ENCODE measurements around the gene FBXO38. TPM values are rescaled to one million over a fixed set of nuclear protein-coding genes. Genes with fewer than 3 reads are reported as not detected.

Gene FBXO38
- total RNA-seq, 1 experiment from 2014 or later: 21.4 TPM

DNA sequence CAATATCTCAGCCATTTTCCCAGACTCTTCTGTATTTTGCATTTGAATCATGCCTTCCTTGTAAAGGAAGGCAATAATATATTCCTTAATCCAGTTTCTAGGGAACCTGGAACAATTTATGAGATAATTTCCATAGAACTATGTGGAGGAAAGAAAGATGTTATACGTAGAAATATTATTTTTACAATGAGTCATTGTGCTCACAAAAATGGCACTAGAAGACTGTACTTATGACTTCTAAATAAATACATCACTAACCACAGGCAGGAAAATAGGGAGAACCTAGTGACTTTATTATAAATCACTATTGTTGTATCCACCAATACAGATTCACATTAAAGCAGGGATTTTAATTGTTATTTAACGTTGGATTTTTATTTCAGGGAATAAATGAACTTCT, 87.6 kb downstream of the FBXO38 start:
- no peak for DNase-seq (ENCODE audit: low spot score)

DNA sequence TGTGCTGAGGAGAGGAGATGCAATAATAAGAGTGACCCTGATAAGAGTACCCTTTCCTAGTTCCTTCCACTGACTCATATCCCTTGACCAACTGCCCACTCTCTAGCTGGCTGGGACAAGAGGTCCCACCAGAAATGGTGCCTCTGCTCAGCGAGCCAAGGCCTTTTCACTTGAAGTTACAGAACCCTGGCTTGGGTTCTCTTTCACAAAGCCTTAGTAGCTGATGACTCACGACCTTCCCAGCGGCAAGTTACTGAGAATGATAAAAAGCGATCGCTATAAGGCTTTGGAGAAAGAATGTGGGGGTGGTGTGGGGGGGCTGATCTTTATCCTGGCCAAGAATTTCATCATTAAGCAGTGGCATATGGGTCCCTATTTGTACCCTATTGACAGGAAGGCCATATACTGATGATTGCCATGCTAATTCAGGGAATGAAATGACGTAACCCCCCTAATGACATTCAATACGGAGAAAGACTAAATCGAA, 90.3 kb downstream of the FBXO38 start:
- DNase-seq (ENCODE audit: low spot score): no peak

DNA sequence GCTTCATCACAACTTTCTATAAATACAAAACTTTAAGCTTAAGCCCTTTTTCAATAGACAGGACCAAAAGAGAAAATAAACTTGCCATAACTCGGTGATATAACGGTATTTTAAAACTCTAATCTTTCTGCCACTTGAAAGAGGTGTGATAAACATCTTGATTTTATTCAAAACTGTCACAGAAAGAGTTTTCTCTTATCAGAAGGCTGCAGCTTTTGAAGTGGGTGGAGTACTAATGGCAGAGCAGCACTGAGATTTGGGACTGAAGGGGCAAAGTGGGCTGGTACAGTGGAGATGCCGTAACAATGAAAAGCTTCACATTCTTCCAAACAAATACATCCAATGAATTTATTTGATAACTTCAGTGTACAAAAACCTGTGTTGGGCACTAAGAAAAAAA, 92.5 kb downstream of the FBXO38 start:
- no peak for DNase-seq (ENCODE audit: low spot score)

DNA sequence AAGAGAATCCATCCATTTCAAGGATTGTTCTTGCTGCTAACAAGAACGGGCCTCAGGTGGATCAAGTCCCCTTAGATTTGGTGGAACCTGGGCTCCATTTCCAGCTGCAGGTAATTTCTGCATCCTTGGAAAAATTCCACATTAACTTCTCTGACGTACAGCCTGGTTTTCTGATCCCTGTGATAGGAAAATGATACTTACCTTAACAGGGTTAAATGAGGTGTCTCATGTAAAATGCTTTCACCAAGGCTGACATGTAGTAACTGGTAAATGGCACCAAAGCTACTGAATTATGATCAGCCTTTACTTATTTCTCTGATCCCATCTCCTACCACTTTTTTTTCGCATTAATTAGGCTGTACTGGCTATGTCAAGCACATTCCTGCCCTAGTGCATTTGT, 93.7 kb downstream of the FBXO38 start:
- DNase-seq (ENCODE audit: low spot score): no peak

DNA sequence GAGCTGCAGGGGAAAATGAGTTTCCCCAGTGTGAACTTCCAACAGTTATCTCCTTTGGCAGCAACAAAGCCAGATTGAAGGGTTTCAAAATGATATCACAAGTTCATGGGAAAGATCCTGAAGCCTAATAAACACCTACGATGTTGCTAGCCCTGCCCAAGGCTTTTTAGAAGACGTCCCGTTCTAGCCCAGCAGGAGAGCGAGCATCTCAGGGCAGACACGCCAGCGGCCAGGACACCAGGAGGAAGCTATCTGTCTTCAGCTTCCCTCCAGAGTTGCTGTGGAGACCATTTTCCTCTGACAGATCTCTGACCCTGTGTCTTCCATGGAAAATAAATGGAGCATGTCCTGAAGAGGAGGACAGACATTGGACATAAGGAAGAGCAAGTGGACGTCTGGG, 98.4 kb downstream of the FBXO38 start:
- no peak for DNase-seq (ENCODE audit: low spot score)

DNA sequence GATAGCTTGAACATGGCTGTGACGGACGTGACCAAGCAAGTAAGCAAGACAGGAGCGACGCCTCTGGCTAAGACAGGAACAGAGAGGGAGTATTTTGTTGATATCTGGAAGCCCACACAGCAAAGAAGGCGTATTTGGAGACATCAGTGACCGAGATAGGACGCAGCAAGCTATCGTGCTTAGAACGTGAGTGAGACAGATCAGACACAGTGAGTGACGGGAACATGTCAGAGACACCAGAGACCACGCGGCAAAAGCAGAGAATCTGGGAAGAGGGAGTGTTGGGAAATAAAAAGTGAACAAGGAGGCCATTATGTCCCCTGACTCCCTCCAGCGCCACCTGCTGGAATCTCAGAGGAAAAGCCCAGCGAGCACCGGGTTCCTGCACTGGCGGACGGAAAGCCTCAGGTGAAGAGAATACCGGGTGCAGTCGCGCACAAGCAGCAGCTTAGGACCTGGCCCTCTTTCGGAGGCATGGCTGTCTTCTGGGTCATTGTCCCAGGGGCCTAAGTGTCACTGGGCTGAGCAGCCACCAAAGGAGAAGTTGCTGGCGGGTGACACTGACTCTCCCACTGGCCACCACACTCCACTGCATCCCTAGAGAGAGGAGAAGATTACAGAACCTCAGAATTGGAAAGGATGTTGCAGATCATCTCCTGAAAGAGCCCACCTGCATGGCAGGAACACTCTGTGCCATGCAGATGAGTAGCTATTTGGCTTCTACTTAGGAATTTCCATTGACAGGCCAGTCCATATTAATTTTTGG, 99.1 kb downstream of the FBXO38 start:
- peak; percentile 47 for DNase-seq (ENCODE audit: low spot score)

DNA sequence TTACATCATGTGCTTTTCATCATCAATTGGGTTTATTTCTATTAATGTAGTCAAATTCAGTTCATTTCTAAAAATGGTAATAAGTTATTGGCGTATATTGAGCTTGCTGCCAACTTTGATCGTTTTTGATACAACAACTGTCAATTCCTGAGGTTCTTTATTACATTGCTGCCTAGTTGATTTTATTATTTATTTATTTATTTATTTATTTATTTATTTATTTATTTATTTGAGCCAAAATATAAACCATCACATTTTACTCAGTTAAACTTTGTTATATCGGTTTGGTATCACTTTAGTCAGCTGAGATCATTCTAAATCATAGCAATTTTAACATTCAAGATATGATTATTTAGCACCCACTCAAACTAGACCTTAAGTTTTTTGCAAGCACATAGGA, 100.0 kb downstream of the FBXO38 start:
- no peak for DNase-seq (ENCODE audit: low spot score)

DNA sequence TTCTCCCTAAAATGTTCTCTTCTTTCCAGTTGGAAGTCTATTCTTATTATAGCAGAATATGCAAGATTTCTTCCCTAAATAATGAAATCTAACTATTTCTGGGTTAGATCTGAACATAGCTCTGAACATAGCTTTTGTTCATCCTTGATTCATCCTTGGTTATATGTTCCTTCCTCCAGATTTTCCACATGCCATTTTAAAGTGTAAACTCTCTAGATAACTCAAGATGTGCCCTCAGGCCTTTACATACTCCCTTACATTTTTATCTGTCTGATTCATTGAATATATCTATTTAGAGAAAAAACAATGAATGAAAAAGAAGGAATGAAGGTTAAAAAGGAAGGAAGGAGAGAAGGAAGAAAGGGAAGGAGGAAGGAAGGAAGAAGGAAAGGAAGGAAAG, 100.9 kb downstream of the FBXO38 start:
- DNase-seq (ENCODE audit: low spot score): no peak

DNA sequence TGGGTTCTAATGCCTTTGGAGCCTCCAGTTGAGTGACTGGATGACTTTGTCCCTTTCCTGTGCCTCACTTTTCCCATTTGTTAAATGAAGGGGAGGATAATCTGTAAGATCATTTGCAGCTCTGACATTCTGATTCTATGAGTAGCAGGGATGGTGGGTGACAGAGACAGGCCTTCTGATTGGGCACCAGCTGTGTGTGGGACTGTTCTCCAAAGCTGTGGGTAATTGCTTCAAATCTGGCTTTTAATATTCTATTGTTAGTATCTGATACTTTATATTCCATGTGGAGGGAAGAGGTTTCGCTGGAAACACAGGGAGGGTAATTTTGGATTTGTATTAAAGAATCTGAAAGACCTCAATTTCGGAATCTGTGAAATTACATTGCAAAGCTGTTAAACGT, 102.7 kb downstream of the FBXO38 start:
- DNase-seq (ENCODE audit: low spot score): no peak

DNA sequence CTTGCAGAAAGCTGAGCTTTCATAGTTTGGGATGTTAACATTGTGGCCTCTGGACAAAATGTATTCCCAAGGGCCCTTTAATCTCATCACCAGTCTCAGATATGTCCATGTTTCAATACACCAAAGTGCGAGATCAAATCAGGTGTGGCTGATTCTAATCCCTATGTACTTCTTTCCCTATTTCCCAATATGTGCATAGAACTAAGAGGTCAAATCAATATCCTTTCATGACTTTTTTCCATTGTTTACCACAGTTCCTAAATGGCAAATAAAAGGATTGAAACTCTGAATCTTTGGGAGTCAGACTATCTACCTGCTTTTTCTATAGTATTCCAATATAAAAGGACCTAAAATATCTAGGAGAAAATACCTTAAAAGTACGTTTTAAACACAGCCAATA, 105.0 kb downstream of the FBXO38 start:
- DNase-seq (ENCODE audit: low spot score): no peak

DNA sequence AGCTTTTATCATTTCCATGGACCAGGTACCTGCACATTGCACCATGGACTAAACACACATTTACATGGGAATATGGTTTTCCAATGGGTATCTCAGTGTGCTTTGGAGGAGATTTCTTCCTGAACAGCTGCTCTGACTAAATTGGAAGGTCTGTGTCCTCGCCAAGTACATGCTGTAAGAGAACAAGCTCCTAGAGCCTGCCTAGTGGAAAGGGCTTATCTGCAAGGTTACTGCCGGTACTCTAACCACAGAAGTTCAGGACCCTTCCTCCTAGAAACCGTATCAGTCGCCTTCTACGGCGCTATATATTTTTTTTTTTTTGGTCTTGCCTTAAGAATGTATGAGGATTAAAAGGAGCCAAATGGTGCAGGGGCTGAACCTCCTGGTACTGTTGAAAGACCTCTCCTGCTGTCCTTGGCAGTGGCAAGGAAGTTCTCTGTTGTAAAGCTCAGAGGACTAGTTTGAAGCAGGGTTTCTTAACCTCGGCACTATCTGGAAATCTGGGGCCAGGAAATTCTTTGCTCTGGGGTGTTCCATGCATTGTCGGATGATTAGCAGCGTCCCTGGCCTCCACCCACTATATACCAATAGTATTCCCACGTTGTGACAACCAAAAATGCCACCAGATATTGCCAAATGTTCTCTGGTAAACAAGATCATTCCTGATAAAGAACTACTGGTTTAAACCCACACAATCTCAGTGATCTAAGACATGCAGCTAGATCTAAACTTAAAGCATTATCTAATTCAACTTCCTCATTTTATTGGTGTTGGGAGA, 107.4 kb downstream of the FBXO38 start:
- DNase-seq (ENCODE audit: low spot score): no peak

DNA sequence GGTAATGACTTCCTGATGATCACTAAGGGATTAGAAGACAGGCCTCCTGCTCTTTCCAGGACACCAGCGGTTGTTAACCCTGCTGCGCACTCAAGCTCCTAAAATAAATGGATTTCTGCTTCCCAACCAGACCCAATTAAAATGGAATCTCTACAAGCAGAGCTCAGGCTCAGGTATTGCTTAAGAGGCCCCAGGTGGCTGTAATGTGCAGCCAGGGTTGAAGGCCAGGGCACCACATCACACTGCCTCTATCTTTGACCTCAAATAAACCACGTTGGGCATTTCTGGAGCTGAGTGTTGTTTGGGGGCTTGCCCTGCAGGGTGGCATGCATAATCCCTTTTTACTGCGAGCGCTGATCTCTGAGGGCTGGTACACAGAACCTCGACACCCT, 108.0 kb downstream of the FBXO38 start:
- DNase-seq (ENCODE audit: low spot score): no peak

DNA sequence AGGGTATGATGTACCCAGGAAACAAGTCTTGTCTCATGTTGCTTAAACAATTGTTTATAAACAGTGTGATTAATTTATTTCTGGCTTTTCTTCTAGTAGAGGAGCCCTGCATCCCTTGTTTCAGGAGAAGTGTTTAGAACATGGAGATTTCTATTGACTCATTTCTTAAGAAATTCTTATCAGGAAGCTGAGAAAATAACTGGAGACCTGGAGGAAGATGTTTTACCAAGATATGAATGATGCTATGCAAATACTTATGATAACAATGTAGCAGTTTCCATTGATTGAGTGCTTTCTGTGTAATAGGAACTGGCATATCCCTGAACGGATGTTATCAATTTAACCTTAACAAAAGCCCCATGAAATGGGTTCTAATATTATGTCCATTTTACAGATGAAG, 108.6 kb downstream of the FBXO38 start:
- no peak for DNase-seq (ENCODE audit: low spot score)

Small RNAs within 50 kb of the gene (small RNA-seq; reads per million reads assigned to genes)
- not detected for gene RF00017

Other genes with a start within 250 kb of the FBXO38 start
- gene SPINK14, start 215.4 kb upstream of the FBXO38 start, total RNA-seq (2014; rRNA removed; shearing (Covaris generic)): not detected in 2 replicates
- not detected in 2 replicates for gene SPINK6, start 180.9 kb upstream of the FBXO38 start, total RNA-seq (2014; rRNA removed; shearing (Covaris generic))
- gene MARCOL, start 145.4 kb upstream of the FBXO38 start, total RNA-seq (2014; rRNA removed; shearing (Covaris generic)): not detected in 2 replicates
- gene SPINK13, start 115.2 kb upstream of the FBXO38 start, total RNA-seq (2014; rRNA removed; shearing (Covaris generic)): not detected in 2 replicates
- gene SPINK7, start 71.5 kb upstream of the FBXO38 start, total RNA-seq (2014; rRNA removed; shearing (Covaris generic)): not detected in 2 replicates
- gene SPINK9, start 48.4 kb upstream of the FBXO38 start, total RNA-seq (2014; rRNA removed; shearing (Covaris generic)): not detected in 2 replicates